Endodermal cell (in vitro differentiated cells): ENCODE results near the gene SCAPER. TPM values are rescaled to one million over a fixed set of nuclear protein-coding genes. Genes with fewer than 3 reads are reported as not detected.
A peak's percentile ranks its signal among the peaks of the same experiment; 100 is the strongest.

Experiments used
- DNase-seq: peaks from one replicate; pipeline ENCODE4 v3.0.0-alpha.2; 2017
- H3K27ac ChIP-seq: 2 replicates; pipeline ENCODE4 v1.5.1; 2013; ENCODE audit warnings: mild to moderate bottlenecking, low read depth, low read length, moderate library complexity
- H3K27me3 ChIP-seq: 2 replicates; pipeline ENCODE4 v1.6.1; 2013; ENCODE audit warnings: mild to moderate bottlenecking, low read length, moderate library complexity; ENCODE audit not compliant: insufficient read depth, control insufficient read depth, poor library complexity, severe bottlenecking
- H3K36me3 ChIP-seq: 2 replicates; pipeline ENCODE4 v1.7.0; 2013; ENCODE audit warnings: mild to moderate bottlenecking, low read length, moderate library complexity; ENCODE audit not compliant: control insufficient read depth, insufficient read depth
- H3K4me1 ChIP-seq: one replicate; pipeline ENCODE4 v1.7.0; 2013; ENCODE audit warnings: low read length; ENCODE audit not compliant: control insufficient read depth, insufficient read depth
- H3K4me3 ChIP-seq: 2 replicates; pipeline ENCODE4 v1.5.1; 2013; ENCODE audit warnings: mild to moderate bottlenecking, low read length, moderate library complexity
- H3K9ac ChIP-seq: 2 replicates; pipeline ENCODE4 v1.6.1; 2013; ENCODE audit warnings: mild to moderate bottlenecking, low read length, moderate library complexity; ENCODE audit not compliant: poor library complexity, severe bottlenecking; ENCODE audit errors: extremely low read depth
- H3K9me3 ChIP-seq: 2 replicates; pipeline ENCODE4 v1.6.1; 2013; ENCODE audit warnings: mild to moderate bottlenecking, low read length, moderate library complexity; ENCODE audit not compliant: control insufficient read depth
- H3K27ac Mint-ChIP-seq: 2 replicates; pipeline ENCODE4 v1.8.0; 2020; ENCODE audit warnings: mixed read lengths
- H3K27me3 Mint-ChIP-seq: 2 replicates; pipeline ENCODE4 v1.8.0; 2021; ENCODE audit warnings: mild to moderate bottlenecking, mixed read lengths; ENCODE audit not compliant: insufficient read depth
- H3K36me3 Mint-ChIP-seq: 2 replicates; pipeline ENCODE4 v1.8.0; 2020; ENCODE audit warnings: low read depth, mixed read lengths
- H3K4me1 Mint-ChIP-seq: 2 replicates; pipeline ENCODE4 v1.8.0; 2020; ENCODE audit warnings: mixed read lengths
- H3K4me3 Mint-ChIP-seq: 2 replicates; pipeline ENCODE4 v1.8.0; 2020; ENCODE audit warnings: mild to moderate bottlenecking, moderate library complexity, mixed read lengths
- H3K9me3 Mint-ChIP-seq: 2 replicates; pipeline ENCODE4 v1.8.0; 2020; ENCODE audit warnings: mild to moderate bottlenecking, mixed read lengths
- WGBS, 2 experiments: methylation state at CpG; one replicate each; pipeline versions ENCODE4 v1.1.5 to v1.1.7; 2013; ENCODE audit warnings: missing lambda C conversion rate in 2 of 2, mixed read lengths in 1 of 2; ENCODE audit not compliant: insufficient coverage in 1 of 2, insufficient read length in 1 of 2; 5-methylcytosine and 5-hydroxymethylcytosine counted together
- total RNA-seq, 2 donors: library from RNA; stranded (reverse); fragmentation: NEBNext Ultra II Directional in 1 of 2; extraction: Animal tissue kit (Norgen Biotek cat#: 25700) in 1 of 2; gene quantifications; 2 replicates in 1 of 2; 3 replicates in 1 of 2; pipeline ENCODE4 v1.2.1, GENCODE V29; 2021
- TF ChIP-seq, protein P1 (sequence below): fragments of 200-600 bp; sonication (generic); conservative IDR thresholded peaks from 2 replicates; pipeline ENCODE4 v1.5.0; 2021; ENCODE audit warnings: antibody characterized with exemption, mild to moderate bottlenecking

Gene SCAPER
- total RNA-seq, 2 donors from 2014 or later = 8.9 to 12.2 TPM

DNA sequence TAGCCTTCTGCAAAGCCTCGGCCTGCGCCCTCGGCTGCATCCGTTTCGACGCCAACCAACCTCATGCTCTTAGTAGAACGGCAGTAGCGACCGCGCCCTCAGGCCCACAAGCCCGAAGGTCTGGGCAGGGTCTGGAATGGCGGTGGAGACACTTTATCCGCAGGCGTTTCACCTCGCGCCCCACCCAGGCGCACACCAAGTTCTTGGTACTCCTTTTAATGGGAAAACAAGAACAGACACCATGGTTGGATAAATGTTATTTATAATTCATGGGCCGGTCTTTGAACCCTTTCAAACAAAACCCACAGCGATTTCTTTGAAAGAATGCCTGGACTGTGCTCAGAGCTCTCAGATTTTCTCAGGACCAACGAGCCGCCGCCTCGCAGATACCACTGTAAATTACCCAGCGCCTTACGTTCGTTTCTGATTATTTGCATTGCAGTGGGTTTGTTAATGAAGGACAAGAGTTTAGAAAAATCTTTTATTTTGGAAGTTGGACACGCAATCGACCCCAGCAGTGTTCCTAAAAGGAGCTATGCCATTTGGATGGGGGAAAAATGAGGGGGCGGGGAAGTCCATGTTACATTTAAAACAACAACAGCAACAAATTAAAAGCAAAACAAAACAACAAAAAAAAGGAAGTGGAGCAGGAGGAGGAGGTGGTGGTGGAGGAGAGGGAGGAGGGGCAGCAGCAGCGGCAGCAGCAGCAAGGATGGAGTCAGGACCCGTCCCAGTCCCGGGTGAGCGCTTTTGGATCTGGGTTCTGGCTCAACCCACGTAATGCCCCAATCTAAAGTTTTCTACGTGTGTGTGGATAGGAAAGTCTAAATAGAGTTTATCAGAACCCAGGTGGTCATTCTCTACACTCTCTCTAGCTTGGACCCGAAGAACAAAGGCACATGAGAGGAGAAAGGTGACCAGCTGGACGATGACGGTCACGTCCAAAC lies 569.6 kb downstream of the SCAPER start:
- Mint-ChIP-seq H3K27me3 (peaks cover 83% of the 10 kb centered on the region), H3K36me3 (no peaks in the 10 kb centered on the region), H3K9me3 (peaks cover 3% of the 10 kb centered on the region), H3K4me3 (peak overlapping the region; percentile 53), H3K27ac (peak overlapping the region; percentile 35), H3K4me1 (peaks cover 23% of the 10 kb centered on the region)
- H3K4me1 ChIP-seq = no peaks in the 10 kb centered on the region
- no peaks in the 10 kb centered on the region for H3K9me3 ChIP-seq
- H3K27me3 ChIP-seq = peaks cover 84% of the 10 kb centered on the region
- H3K36me3 ChIP-seq = no peaks in the 10 kb centered on the region
- TF ChIP-seq, protein P1, sequence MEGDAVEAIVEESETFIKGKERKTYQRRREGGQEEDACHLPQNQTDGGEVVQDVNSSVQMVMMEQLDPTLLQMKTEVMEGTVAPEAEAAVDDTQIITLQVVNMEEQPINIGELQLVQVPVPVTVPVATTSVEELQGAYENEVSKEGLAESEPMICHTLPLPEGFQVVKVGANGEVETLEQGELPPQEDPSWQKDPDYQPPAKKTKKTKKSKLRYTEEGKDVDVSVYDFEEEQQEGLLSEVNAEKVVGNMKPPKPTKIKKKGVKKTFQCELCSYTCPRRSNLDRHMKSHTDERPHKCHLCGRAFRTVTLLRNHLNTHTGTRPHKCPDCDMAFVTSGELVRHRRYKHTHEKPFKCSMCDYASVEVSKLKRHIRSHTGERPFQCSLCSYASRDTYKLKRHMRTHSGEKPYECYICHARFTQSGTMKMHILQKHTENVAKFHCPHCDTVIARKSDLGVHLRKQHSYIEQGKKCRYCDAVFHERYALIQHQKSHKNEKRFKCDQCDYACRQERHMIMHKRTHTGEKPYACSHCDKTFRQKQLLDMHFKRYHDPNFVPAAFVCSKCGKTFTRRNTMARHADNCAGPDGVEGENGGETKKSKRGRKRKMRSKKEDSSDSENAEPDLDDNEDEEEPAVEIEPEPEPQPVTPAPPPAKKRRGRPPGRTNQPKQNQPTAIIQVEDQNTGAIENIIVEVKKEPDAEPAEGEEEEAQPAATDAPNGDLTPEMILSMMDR = no peak
- peak; percentile 83 for DNase-seq
- H3K9ac ChIP-seq = no peak overlapping the region
- 7 to 13% methylated on average over 2 to 38 of the region's 39 CpGs for WGBS, 2 experiments
- H3K27ac ChIP-seq = no peak overlapping the region
- peak overlapping the region; percentile 72 for H3K4me3 ChIP-seq

DNA sequence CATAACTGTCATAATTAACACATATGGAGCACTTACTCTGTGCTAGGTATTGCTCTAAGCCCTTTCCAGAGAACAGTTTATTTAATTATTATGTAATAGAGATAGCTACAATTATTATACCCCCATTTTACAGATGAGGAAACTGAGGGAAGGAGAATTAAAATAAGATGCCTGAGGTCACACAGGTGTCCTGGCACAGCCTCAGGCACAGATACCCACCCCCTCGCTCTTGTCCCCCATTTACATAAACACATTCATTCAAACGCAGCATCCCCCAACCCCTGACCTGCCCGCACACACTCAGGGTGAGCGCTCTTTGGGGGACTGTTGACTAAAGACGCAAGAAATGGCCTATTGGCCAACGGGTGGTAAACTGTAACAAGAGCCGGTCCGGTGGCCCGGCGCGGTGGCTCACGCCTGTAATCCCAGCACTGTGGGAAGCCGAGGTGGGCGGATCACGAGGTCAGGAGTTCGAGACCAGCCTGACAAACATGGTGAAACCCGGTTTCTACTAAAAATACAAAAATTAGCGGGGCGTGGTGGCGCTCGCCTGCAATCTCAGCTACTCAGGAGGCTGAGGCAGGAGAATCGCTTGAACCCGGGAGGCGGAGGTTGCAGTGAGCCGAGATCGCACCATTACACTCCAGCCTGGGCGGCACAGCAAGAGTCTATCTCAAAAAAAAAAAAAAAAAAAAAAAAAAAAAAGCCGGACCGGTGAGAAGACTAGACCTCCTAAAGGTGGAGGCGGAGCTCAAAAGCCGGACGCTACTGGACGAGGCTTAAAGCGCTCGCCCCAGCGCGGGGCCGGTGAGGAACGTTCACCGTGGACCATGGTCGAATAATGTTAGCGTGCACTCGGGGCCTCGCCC lies 570.5 kb downstream of the SCAPER start:
- Mint-ChIP-seq H3K27ac (no peak overlapping the region), H3K9me3 (peaks cover 3% of the 10 kb centered on the region), H3K27me3 (peaks cover 74% of the 10 kb centered on the region), H3K4me1 (peaks cover 25% of the 10 kb centered on the region), H3K36me3 (no peaks in the 10 kb centered on the region), H3K4me3 (peak overlapping the region; percentile 53)
- Histone ChIP-seq H3K4me1 (no peaks in the 10 kb centered on the region), H3K9ac (no peak overlapping the region), H3K36me3 (no peaks in the 10 kb centered on the region), H3K4me3 (no peak overlapping the region), H3K27me3 (peaks cover 75% of the 10 kb centered on the region), H3K27ac (no peak overlapping the region), H3K9me3 (no peaks in the 10 kb centered on the region)
- DNase-seq = peak; percentile 43
- 41 to 48% methylated on average over 29 to 44 of the region's 44 CpGs for WGBS, 2 experiments
- TF ChIP-seq, protein P1 = no peak

DNA sequence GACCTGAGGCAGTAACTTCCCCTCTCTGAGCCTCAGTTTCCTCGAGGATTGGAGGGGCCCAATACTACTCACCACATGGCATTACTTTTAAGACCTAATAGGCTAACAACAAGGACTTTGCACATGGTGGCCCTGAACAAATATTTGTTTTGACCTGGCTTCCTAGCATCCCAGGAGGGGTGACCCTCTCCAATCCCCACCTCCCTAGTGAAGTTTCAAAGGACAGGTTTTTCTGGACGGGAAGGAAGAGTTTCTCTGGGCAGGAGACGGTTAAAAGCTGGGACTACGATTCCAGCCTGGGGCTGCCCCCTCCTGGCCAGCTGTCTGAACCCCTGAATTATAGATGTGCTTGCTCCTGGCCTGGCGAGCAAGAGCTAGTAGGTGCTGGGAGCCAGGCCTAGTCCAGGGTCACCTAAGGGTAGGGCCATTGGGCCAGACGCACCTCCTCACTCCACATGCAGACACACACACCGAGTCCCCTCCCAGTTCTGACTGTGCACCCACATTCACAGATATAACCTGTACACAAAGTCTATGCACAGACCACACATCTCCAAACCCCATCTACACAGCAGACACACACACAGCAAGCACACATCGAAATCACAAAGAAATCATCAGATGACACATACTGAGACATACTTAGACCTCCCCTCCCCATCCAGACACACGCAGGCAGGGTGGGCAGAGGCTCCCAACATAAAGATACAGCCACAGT lies 571.3 kb downstream of the SCAPER start:
- TF ChIP-seq, protein P1 = peak; percentile 73
- Mint-ChIP-seq H3K27ac (no peak overlapping the region), H3K4me3 (no peak overlapping the region), H3K27me3 (peaks cover 71% of the 10 kb centered on the region), H3K9me3 (peaks cover 3% of the 10 kb centered on the region), H3K4me1 (peaks cover 30% of the 10 kb centered on the region), H3K36me3 (no peaks in the 10 kb centered on the region)
- 59 to 87% methylated on average over 3 to 9 of the region's 9 CpGs for WGBS, 2 experiments
- H3K36me3 ChIP-seq = no peaks in the 10 kb centered on the region
- H3K4me1 ChIP-seq = no peaks in the 10 kb centered on the region
- H3K4me3 ChIP-seq = no peak overlapping the region
- H3K9ac ChIP-seq = no peak overlapping the region
- H3K27me3 ChIP-seq = peaks cover 70% of the 10 kb centered on the region
- no peaks in the 10 kb centered on the region for H3K9me3 ChIP-seq
- no peak overlapping the region for H3K27ac ChIP-seq
- peak; percentile 82 for DNase-seq
